ENCODE measurements around the gene APOOL. TPM values are rescaled to one million over a fixed set of nuclear protein-coding genes. Genes with fewer than 3 reads are reported as not detected.
A peak's percentile ranks its signal among the peaks of the same experiment; 100 is the strongest.
"Not testable (repeated sequence)": the region's sequence is repeated elsewhere in the genome, so short reads cannot be mapped to it uniquely, and the experiment has no call there.

Gene APOOL, protein sequence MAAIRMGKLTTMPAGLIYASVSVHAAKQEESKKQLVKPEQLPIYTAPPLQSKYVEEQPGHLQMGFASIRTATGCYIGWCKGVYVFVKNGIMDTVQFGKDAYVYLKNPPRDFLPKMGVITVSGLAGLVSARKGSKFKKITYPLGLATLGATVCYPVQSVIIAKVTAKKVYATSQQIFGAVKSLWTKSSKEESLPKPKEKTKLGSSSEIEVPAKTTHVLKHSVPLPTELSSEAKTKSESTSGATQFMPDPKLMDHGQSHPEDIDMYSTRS
- total RNA-seq = 10 to 100 TPM; 23.3 to 24.1 TPM

DNA sequence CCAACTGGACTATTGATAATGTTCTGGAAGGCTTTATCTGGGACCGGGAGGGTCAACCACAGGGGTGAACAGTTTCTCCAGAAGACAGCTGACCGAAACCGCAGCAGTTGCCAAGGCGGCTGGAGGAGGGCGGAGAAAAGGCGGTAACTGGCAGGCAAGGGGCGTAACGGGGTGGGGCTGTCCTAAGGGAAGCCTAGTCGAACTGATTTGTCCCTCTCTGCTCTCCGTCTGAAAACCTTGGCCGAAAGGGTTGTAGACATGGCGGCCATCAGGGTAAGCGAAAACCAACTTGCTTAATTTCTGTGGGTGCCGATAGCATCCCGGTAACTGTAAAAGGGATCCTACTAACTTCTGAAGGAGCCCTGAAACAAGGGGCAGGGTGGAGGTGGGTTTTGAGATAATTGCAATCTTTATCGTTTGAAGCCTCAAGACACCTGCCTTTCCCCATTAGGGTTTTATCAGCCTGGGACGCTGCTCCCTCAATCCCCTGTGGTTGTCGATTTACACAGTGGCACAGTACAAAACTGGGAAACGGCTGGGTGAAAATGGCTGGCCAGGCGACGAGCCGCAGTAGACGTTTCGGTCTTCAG lies at the start of gene APOOL:
TSS of gene APOOL (plus strand) at position 223 of the 590 bp plus-strand sequence. CDS start at position 259, 36 bp downstream.
- Mint-ChIP-seq H3K4me3 (peak within 1 kb of the TSS; percentile 84), H3K27ac (peak within 1 kb of the TSS; percentile 71), H3K9me3 (no peaks in the 10 kb centered on the region), H3K4me1 (ENCODE audit: low read depth) (peaks cover 14% of the 10 kb centered on the region), H3K27me3 (ENCODE audit: low read depth) (no peaks in the 10 kb centered on the region), H3K36me3 (ENCODE audit: low read depth) (peaks cover 3% of the 10 kb centered on the region)
- CTCF ChIA-PET = no interaction called here
- DNase-seq = peak; percentile 88
- intact Hi-C loops (cut with micrococcal nuclease) = loop anchor here (1.0 to 2.0 kb wide), 2 partner anchors 49 to 1043 kb away; partner anchors contain the start of gene CHM

DNA sequence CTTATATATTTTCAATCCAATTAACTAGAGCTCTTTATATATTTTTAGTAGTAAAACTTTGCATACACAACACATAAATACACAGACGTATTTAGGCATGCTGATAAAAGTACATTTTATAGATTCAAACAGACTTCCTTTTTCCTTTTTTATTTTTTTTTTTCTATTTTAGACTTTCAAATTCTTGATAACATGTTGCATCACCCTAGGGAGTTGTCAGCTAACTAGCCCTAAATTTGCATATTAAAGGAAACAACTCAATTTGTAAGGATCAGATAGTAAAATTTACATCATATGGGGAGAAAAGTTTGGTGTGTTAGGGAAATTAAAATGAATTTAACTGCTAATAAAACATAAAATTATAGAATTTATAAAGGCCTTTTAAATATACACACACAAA lies 47.4 kb upstream of the APOOL start:
- Mint-ChIP-seq H3K36me3 (ENCODE audit: low read depth) (no peaks in the 10 kb centered on the region), H3K9me3 (no peaks in the 10 kb centered on the region), H3K27me3 (ENCODE audit: low read depth) (no peaks in the 10 kb centered on the region), H3K4me1 (ENCODE audit: low read depth) (no peaks in the 10 kb centered on the region), H3K27ac (no peak overlapping the region), H3K4me3 (no peak overlapping the region)
- intact Hi-C loops (cut with micrococcal nuclease) = no loop called here
- CTCF ChIA-PET = no interaction called here
- no peak for DNase-seq

DNA sequence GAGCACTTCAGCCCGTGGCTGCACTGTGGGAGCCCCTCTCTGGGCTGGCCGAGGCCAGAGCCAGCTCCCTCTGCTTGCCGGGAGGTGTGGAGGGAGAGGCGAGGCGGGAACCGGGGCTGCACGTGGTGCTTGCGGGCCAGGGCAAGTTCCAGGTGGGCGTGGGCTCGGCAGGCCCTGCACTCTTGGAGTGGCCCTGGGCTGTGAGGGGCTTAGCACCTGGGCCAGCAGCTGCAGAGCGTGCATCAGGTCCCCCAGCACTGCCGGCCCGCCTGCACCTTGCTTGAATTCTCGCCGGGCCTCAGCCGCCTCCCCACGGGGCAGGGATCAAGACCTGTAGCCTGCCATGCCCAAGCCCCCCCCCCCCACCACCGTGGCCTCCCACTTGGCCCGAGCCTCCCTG lies 28.9 kb upstream of the APOOL start:
- Mint-ChIP-seq H3K4me3 (no peak overlapping the region), H3K27me3 (ENCODE audit: low read depth) (peaks cover 4% of the 10 kb centered on the region), H3K4me1 (ENCODE audit: low read depth) (no peaks in the 10 kb centered on the region), H3K27ac (no peak overlapping the region), H3K36me3 (ENCODE audit: low read depth) (no peaks in the 10 kb centered on the region), H3K9me3 (peaks cover 6% of the 10 kb centered on the region)
- CTCF ChIA-PET = no interaction called here
- intact Hi-C loops (cut with micrococcal nuclease) = no loop called here
- no peak for DNase-seq

DNA sequence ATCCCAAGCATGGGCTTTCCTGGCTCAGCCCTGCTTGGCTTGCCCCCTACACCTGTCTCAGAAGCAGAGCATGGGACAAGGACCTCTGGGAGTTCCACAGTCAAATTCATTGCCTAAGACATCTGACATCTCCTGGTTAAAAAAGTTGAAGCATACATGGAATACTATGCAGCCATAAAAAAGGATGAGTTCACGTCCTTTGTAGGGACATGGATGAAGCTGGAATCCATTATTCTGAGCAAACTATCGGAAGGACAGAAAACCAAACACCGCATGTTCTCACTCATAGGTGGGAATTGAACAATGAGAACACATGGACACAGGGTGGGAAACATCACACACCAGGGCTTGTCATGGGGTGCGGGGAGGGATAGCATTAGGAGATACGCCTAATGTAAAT lies 11.9 kb upstream of the APOOL start:
- H3K27ac Mint-ChIP-seq; H3K4me1 Mint-ChIP-seq (ENCODE audit: low read depth); H3K4me3 Mint-ChIP-seq; H3K36me3 Mint-ChIP-seq (ENCODE audit: low read depth); H3K27me3 Mint-ChIP-seq (ENCODE audit: low read depth); DNase-seq; H3K9me3 Mint-ChIP-seq; intact Hi-C loops (cut with micrococcal nuclease); CTCF ChIA-PET: not testable (repeated sequence)

DNA sequence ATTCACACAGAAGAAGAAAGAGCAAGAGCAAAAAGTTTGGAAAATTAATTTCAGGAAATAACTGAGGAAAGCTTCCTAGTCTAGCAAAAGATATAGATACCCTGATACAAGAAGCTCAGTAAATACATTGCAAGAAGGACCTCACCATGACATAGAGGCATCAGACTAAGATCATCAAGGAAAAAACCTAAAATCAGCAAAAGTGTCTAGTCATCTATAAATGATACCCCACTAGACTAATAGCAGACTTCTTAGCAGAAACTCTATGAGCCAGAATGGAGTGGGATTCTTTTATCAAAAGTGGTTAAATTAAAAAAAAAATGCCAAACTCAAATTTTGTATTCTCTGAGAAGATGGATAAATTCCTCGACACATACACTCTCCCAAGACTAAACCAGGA lies 10.5 kb upstream of the APOOL start:
- H3K36me3 Mint-ChIP-seq (ENCODE audit: low read depth) = no peaks in the 10 kb centered on the region
- intact Hi-C loops (cut with micrococcal nuclease) = no loop called here
- H3K27ac Mint-ChIP-seq = no peak overlapping the region
- H3K9me3 Mint-ChIP-seq = no peaks in the 10 kb centered on the region
- no peaks in the 10 kb centered on the region for H3K4me1 Mint-ChIP-seq (ENCODE audit: low read depth)
- no peak overlapping the region for H3K4me3 Mint-ChIP-seq
- DNase-seq = no peak
- peaks cover 5% of the 10 kb centered on the region for H3K27me3 Mint-ChIP-seq (ENCODE audit: low read depth)
- CTCF ChIA-PET = no interaction called here

DNA sequence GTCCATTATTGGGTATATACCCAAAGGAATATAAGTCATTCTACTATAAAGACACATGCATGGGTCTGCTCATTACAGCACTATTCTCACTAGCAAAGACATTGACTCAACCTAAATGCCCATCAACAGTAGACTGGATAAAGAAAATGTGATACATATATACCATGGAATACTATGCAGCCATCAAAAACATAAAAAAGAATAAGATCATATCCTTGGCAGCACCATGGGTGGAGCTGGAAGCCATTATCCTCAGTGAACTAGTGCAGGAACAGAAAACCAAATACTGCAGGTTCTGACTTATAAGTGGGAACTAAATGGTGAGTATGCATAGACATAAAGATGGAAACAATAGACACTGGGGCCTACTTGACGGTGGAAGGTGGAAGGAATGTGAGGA lies 2.3 kb upstream of the APOOL start:
- no peak for DNase-seq
- H3K27me3 Mint-ChIP-seq (ENCODE audit: low read depth) = no peaks in the 10 kb centered on the region
- H3K4me1 Mint-ChIP-seq (ENCODE audit: low read depth) = peaks cover 9% of the 10 kb centered on the region
- H3K27ac Mint-ChIP-seq = no peak overlapping the region
- H3K36me3 Mint-ChIP-seq (ENCODE audit: low read depth) = no peaks in the 10 kb centered on the region
- intact Hi-C loops (cut with micrococcal nuclease) = no loop called here
- CTCF ChIA-PET = no interaction called here
- H3K9me3 Mint-ChIP-seq = no peaks in the 10 kb centered on the region
- H3K4me3 Mint-ChIP-seq = no peak overlapping the region

DNA sequence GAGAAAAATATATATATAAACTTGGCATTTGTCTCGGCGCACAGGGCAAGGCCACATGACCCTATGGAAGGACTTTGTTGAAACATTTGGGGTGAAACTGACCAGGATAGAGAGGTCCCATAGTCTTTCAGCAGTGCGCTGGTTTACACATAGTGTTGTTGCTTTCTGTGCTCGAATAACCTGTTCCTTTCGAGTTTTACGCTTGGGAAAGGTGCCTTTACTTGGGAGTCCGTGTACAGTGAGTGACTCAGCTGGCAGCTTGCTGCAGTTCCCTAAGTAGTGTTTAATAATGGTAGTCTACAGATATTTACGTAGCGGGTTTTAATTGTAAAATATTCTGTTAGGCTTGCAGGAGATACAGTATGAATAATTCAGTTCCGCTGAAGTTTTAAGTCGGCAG lies 578 bp downstream of the APOOL start:
- Mint-ChIP-seq H3K4me3 (peak overlapping the region; percentile 84), H3K4me1 (ENCODE audit: low read depth) (peaks cover 14% of the 10 kb centered on the region), H3K36me3 (ENCODE audit: low read depth) (peaks cover 4% of the 10 kb centered on the region), H3K9me3 (no peaks in the 10 kb centered on the region), H3K27me3 (ENCODE audit: low read depth) (no peaks in the 10 kb centered on the region), H3K27ac (peak overlapping the region; percentile 71)
- CTCF ChIA-PET = no interaction called here
- DNase-seq = no peak
- intact Hi-C loops (cut with micrococcal nuclease) = no loop called here

DNA sequence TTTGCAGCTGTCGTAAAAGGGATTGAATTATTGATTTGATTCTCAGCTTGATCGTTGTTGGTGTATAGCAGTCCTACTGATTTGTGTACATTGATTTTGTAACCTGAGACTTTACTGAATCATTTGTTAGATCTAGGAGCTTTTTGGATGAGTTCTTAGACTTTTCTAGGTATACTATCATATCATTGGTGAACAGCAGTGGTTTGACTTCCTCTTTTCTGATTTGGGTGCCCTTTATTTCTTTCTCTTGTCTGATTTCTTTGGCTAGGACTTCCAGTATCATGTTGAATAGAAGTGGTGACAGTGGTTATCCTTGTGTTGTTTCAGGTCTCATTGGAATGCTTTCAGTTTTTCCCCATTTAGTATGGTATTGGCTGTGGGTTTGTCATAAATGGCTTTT lies 8.4 kb downstream of the APOOL start:
- H3K27me3 Mint-ChIP-seq (ENCODE audit: low read depth) = no peaks in the 10 kb centered on the region
- no peak overlapping the region for H3K4me3 Mint-ChIP-seq
- H3K27ac Mint-ChIP-seq = no peak overlapping the region
- H3K4me1 Mint-ChIP-seq (ENCODE audit: low read depth) = peaks cover 22% of the 10 kb centered on the region
- CTCF ChIA-PET = no interaction called here
- peaks cover 4% of the 10 kb centered on the region for H3K9me3 Mint-ChIP-seq
- intact Hi-C loops (cut with micrococcal nuclease) = no loop called here
- H3K36me3 Mint-ChIP-seq (ENCODE audit: low read depth) = peaks cover 19% of the 10 kb centered on the region
- no peak for DNase-seq

DNA sequence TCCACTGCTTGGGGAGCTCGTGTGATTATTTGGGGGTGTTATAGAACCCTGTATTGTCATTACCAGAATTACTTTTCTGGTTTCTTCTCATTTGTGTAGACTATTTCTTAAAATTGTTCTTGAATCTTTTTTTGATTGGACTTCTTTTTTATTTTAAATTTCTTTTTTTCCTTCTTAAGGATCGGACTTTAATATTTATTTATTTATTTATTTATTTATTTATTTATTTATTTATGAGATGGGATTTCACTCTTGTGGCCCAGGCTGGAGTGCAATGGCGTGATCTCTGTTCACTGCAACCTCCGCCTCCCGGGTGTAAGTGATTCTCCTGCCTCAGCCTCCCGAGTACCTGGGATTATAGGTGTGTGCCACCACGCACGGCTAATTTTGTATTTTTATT lies 11.7 kb downstream of the APOOL start:
- intact Hi-C loops (cut with micrococcal nuclease); H3K27ac Mint-ChIP-seq; DNase-seq; H3K4me3 Mint-ChIP-seq; H3K9me3 Mint-ChIP-seq; H3K27me3 Mint-ChIP-seq (ENCODE audit: low read depth); CTCF ChIA-PET: not testable (repeated sequence)
- H3K4me1 Mint-ChIP-seq (ENCODE audit: low read depth) = peaks cover 19% of the 10 kb centered on the region
- H3K36me3 Mint-ChIP-seq (ENCODE audit: low read depth) = peaks cover 31% of the 10 kb centered on the region

DNA sequence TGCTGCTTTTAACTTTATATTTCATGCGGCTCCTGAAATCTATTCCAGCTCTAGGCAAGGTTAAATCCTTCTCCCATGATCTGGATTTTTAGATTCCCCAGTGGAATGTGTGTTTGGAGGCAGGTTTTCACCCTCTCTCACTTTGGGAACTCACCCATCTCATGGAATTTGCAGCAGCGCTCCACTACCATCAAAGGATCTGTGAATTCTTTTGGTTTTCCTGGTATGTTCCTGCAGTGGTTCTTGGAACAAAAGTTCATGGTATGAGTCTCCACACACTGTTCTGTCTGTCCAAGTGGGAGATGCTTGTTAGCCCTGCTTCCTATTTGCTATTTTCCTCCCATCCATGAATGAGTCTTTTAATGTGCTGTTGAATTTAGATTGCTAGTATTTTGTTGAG lies 14.0 kb downstream of the APOOL start:
- no peak overlapping the region for H3K27ac Mint-ChIP-seq
- H3K9me3 Mint-ChIP-seq = peaks cover 5% of the 10 kb centered on the region
- H3K27me3 Mint-ChIP-seq (ENCODE audit: low read depth) = no peaks in the 10 kb centered on the region
- H3K4me1 Mint-ChIP-seq (ENCODE audit: low read depth) = peaks cover 9% of the 10 kb centered on the region
- H3K36me3 Mint-ChIP-seq (ENCODE audit: low read depth) = peaks cover 29% of the 10 kb centered on the region
- CTCF ChIA-PET = no interaction called here
- no peak overlapping the region for H3K4me3 Mint-ChIP-seq
- no peak for DNase-seq
- intact Hi-C loops (cut with micrococcal nuclease) = no loop called here

DNA sequence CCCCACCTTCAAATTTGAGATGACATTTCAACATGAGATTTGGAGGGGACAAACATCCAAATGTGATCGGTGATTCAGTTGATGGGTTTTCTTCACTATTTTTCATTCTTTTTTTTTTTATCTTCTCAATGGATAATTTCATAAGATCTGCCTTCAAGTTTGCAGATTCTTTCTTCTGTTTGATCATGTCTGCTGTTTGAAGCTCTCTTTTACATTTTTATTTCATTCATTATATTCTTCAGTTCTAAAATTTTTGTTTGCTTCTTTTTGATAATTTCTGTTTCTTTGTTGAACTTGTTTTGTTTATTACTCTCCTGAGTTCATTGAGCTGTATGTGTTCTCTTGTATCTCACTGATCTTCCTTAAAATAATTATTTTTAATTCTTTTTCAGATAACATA lies 14.8 kb downstream of the APOOL start:
- Mint-ChIP-seq H3K27me3 (ENCODE audit: low read depth) (no peaks in the 10 kb centered on the region), H3K36me3 (ENCODE audit: low read depth) (peaks cover 30% of the 10 kb centered on the region), H3K9me3 (peaks cover 5% of the 10 kb centered on the region), H3K4me1 (ENCODE audit: low read depth) (peaks cover 2% of the 10 kb centered on the region), H3K4me3 (no peak overlapping the region), H3K27ac (no peak overlapping the region)
- intact Hi-C loops (cut with micrococcal nuclease) = no loop called here
- no peak for DNase-seq
- CTCF ChIA-PET = no interaction called here

DNA sequence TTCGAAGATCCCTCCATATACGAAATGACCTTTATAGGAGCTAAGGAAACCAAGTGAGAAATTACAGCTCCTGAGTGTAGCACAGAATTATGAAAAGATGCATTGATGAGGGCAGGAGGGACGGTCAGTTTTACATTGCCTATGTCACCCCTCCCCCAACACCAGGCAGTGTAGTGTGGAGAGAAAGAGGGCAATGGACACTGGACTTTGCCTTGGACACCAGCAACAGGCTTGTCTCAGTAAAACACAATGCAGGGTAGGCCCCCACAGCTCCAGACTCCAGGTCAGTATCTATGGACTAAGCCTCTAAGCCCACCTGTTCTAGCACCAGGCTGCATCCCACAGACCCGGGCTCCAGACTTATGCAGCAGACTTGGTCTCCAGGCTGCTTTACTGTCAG lies 16.5 kb downstream of the APOOL start:
- intact Hi-C loops (cut with micrococcal nuclease) = no loop called here
- Mint-ChIP-seq H3K4me1 (ENCODE audit: low read depth) (peaks cover 2% of the 10 kb centered on the region), H3K9me3 (peaks cover 5% of the 10 kb centered on the region), H3K27ac (no peak overlapping the region), H3K27me3 (ENCODE audit: low read depth) (no peaks in the 10 kb centered on the region), H3K36me3 (ENCODE audit: low read depth) (peaks cover 31% of the 10 kb centered on the region), H3K4me3 (no peak overlapping the region)
- DNase-seq = no peak
- CTCF ChIA-PET = no interaction called here

DNA sequence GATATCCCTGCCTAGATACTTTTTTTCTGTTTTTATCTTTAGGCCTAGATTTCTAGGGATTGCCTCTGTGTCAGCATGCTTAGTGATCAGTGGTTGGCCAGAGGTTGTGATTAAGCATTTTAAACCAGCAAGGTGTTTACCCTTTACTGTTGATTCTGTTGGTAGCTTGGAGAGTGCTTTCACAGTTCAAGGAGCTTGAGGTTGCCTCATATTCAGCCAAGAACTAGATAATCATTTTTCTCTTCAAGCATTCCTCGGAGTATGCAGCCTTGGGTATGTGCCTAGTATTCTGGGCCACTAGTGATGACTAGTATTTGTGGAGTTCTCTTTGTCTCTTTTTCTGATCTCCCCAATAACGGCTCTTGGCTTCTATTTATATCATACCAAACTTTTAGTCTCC lies 20.4 kb downstream of the APOOL start:
- Mint-ChIP-seq H3K27ac (no peak overlapping the region), H3K36me3 (ENCODE audit: low read depth) (peaks cover 18% of the 10 kb centered on the region), H3K4me1 (ENCODE audit: low read depth) (no peaks in the 10 kb centered on the region), H3K4me3 (no peak overlapping the region), H3K27me3 (ENCODE audit: low read depth) (no peaks in the 10 kb centered on the region), H3K9me3 (no peaks in the 10 kb centered on the region)
- CTCF ChIA-PET = no interaction called here
- no peak for DNase-seq
- intact Hi-C loops (cut with micrococcal nuclease) = no loop called here

Data from activated naive CD4-positive, alpha-beta T cell treated with anti-CD3 and anti-CD28 coated beads for 36 hours (primary cell).